ENCODE data around the gene SLC9A8. TPM values are rescaled to one million over a fixed set of nuclear protein-coding genes. Genes with fewer than 3 reads are reported as not detected.

SLC9A8 gene
- total and polyA plus RNA-seq, 2 donors (not counting 3 experiments of a cell fraction or from before 2014, with no cell fraction given): 5.1 to 14.4 TPM

DNA sequence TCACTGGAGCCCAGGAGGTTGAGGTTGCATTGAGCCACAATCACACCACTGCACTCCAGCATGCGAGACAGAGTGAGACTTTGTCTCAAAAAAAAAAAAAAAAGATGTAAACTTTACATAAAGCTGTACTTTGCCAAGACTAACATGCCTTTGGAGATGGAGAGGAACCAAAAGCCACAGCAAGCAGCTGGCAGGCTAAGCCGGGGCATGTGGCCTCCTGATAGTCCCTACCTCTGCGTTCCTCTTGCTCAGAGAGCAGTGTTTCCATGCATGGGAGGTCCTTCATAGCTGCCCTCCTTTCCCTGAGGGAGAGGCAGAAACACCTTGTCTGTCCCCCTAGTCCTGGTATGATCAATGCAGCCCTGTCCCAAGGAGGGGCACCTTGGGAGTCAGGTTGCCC lies 67.5 kb downstream of the SLC9A8 start:
- CTCF ChIA-PET: interaction anchor here (0.6 to 1.4 kb wide), 4 partner anchors 8 to 122 kb away, joined by 3 to 5 read pairs (median 3); no protein-coding TSS in a partner anchor
- FAIRE-seq: no peak
- no peak overlapping the region for H2AFZ ChIP-seq (ENCODE audit: low read depth, low read length)
- no peaks in the 10 kb centered on the region for H4K20me1 ChIP-seq (replicated peaks; ENCODE audit: control insufficient read depth, extremely low read depth, insufficient read depth, low read length)
- POLR2A ChIA-PET: no interaction called here
- TF ChIP-seq, protein P1, sequence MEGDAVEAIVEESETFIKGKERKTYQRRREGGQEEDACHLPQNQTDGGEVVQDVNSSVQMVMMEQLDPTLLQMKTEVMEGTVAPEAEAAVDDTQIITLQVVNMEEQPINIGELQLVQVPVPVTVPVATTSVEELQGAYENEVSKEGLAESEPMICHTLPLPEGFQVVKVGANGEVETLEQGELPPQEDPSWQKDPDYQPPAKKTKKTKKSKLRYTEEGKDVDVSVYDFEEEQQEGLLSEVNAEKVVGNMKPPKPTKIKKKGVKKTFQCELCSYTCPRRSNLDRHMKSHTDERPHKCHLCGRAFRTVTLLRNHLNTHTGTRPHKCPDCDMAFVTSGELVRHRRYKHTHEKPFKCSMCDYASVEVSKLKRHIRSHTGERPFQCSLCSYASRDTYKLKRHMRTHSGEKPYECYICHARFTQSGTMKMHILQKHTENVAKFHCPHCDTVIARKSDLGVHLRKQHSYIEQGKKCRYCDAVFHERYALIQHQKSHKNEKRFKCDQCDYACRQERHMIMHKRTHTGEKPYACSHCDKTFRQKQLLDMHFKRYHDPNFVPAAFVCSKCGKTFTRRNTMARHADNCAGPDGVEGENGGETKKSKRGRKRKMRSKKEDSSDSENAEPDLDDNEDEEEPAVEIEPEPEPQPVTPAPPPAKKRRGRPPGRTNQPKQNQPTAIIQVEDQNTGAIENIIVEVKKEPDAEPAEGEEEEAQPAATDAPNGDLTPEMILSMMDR (IDR thresholded peaks at IDR 0.05; ENCODE audit: extremely low read depth in 1 of 2, insufficient read depth in 1 of 2, low read depth in 1 of 2, low read length in 2 of 2): no peak
- TF ChIP-seq JUN (IDR thresholded peaks at IDR 0.05; ENCODE audit: borderline replicate concordance, insufficient read depth, insufficient read length, low read depth): no peak
- TF ChIP-seq, protein P2, sequence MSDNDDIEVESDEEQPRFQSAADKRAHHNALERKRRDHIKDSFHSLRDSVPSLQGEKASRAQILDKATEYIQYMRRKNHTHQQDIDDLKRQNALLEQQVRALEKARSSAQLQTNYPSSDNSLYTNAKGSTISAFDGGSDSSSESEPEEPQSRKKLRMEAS (IDR thresholded peaks at IDR 0.05; ENCODE audit: insufficient read depth, insufficient read length): no peak
- TF ChIP-seq POLR2A (IDR thresholded peaks at IDR 0.05; ENCODE audit: low read depth, low read length): no peak
- no peak for TF ChIP-seq POLR2AphosphoS5 (IDR thresholded peaks at IDR 0.05; ENCODE audit: insufficient read depth, low read depth, low read length)
- TF ChIP-seq EZH2 (IDR thresholded peaks at IDR 0.05; ENCODE audit: borderline replicate concordance, low read depth, low read length, severe bottlenecking): no peak
- no peak for TF ChIP-seq FOS (IDR thresholded peaks at IDR 0.05; ENCODE audit: borderline replicate concordance, insufficient read depth, low read length)
- TF ChIP-seq GATA2 (IDR thresholded peaks at IDR 0.05; ENCODE audit: insufficient read depth, insufficient read length, low read depth, low read length): no peak
- no peak for TF ChIP-seq MYC (IDR thresholded peaks at IDR 0.05; ENCODE audit: low read depth, low read length)
- H3K4me3 ChIP-seq (replicated peaks in 1 of 3; ENCODE audit: insufficient read depth in 1 of 3, low read depth in 1 of 3, low read length in 3 of 3): no peak overlapping the region
- H3K9ac ChIP-seq (replicated peaks; ENCODE audit: extremely low read depth, insufficient read depth, low read length): no peak overlapping the region
- H3K4me2 ChIP-seq (ENCODE audit: insufficient read depth, low read length): no peak overlapping the region
- H3K9me3 ChIP-seq (replicated peaks; ENCODE audit: control insufficient read depth, insufficient read depth, low read length): no peaks in the 10 kb centered on the region
- DNase-seq (ENCODE audit: low read depth, low spot score): no peak
- no TSS peak for BruUV-seq (replicated peaks)
- dilution Hi-C loops (cut with MboI; ENCODE audit: extremely low pct_ligation_motif_present, low sequenced_read_pairs) (no loop called here), intact Hi-C loops (cut with micrococcal nuclease) (no loop called here)
- no peaks in the 10 kb centered on the region for H3K79me2 ChIP-seq (ENCODE audit: control insufficient read depth, insufficient read depth, low read length)
- H3K27me3 ChIP-seq (ENCODE audit: control insufficient read depth in 2 of 2, insufficient read depth in 2 of 2, low read length in 2 of 2): no peaks in the 10 kb centered on the region
- peaks cover 0 to 18% of the 10 kb centered on the region in 2 experiments for H3K36me3 ChIP-seq (ENCODE audit: control insufficient read depth in 2 of 2, extremely low read depth in 1 of 2, insufficient read depth in 2 of 2, low read length in 2 of 2)
- H3K27ac ChIP-seq (ENCODE audit: insufficient read depth, low read depth, low read length): no peak overlapping the region
- H3K9me1 ChIP-seq (replicated peaks; ENCODE audit: control insufficient read depth, extremely low read depth, insufficient read depth, low read length): no peaks in the 10 kb centered on the region
- no peaks in the 10 kb centered on the region for H3K4me1 ChIP-seq (ENCODE audit: control insufficient read depth, extremely low read depth, insufficient read depth, low read length)

All from endothelial cell of umbilical vein (primary cell).